ENCODE data around the gene MDFI. TPM values are rescaled to one million over a fixed set of nuclear protein-coding genes. Genes with fewer than 3 reads are reported as not detected.

The MDFI gene
- total and polyA plus RNA-seq, 7 donors: 0.53 to 3.0 (median 0.93) TPM

DNA sequence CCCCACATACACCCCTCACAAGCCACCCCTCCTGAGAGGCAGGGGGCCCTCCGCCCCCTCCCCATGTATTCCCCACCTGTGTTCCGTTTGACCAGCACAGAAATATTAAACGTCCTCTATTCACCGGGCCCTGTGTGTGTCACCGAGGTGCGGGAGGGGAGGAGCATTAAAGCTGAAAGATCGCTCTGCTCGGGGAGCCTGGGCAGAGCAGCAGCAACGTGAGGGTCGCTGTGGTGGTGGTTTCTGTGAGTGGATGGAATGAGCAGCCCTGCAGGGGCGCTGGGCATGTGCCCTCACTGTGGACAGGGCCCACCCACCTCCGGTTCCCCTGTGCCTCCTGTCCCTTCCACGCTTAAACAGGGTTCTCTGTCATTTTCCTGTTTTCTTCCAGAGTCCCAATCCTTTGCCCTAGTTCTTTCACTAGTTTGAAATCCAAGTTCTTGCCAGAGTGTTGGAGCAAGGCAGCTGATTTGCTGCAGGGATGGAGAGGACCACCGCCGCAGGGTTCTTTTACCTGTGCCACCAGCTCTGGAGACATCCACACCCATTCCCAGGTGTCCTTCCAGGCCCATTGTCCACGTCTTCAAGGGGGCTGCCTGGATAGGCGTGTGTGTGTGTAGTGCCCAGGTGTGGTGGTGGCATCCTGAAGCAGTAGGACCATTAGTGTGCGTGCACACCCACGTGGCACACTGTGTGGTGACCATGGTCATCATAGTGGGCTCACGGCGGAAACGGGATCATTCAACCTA is 37.6 kb upstream of the MDFI start:
- ATAC-seq (no peak), DNase-seq (peak in 1 of 2 donors; percentile 13)
- Histone ChIP-seq H3K4me1 (peaks cover 4% of the 10 kb centered on the region), H3K4me3 (no peak overlapping the region), H3K27ac (no peak overlapping the region), H3K36me3 (ENCODE audit: insufficient read depth in 1 of 2, low read depth in 1 of 2) (peaks cover 0 to 26% of the 10 kb centered on the region in 2 donors), H3K27me3 (ENCODE audit: insufficient read depth in 3 of 3, low read length in 2 of 3) (no peaks in the 10 kb centered on the region), H3K9me3 (no peaks in the 10 kb centered on the region)
- 76 to 81% (median 81%) methylated on average over 22 of the region's 22 CpGs for WGBS, 3 donors
- intact Hi-C loops (cut with DNase I): loop anchor here (5.0 kb wide), 2 partner anchors 177 to 442 kb away; partner anchors contain the start of gene FRS3 (in 1 of the 2)
- TF ChIP-seq, protein P1, sequence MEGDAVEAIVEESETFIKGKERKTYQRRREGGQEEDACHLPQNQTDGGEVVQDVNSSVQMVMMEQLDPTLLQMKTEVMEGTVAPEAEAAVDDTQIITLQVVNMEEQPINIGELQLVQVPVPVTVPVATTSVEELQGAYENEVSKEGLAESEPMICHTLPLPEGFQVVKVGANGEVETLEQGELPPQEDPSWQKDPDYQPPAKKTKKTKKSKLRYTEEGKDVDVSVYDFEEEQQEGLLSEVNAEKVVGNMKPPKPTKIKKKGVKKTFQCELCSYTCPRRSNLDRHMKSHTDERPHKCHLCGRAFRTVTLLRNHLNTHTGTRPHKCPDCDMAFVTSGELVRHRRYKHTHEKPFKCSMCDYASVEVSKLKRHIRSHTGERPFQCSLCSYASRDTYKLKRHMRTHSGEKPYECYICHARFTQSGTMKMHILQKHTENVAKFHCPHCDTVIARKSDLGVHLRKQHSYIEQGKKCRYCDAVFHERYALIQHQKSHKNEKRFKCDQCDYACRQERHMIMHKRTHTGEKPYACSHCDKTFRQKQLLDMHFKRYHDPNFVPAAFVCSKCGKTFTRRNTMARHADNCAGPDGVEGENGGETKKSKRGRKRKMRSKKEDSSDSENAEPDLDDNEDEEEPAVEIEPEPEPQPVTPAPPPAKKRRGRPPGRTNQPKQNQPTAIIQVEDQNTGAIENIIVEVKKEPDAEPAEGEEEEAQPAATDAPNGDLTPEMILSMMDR (IDR thresholded peaks at IDR 0.05): no peak

DNA sequence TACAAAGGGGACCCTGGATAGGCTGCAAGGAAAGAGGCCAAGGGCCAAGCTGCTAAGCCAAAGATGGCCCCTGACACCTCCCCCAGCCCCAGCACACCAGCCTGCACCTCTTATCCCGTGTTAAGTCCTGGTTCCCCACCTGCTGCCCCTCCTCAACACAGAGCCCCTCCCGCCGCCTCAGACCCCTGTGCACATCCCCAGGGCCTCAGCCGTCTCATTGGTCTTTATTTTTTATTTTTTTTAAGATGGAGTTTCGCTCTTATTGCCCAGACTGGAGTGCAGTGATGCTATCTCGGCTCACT is 37.1 kb upstream of the MDFI start:
- ATAC-seq: no peak

DNA sequence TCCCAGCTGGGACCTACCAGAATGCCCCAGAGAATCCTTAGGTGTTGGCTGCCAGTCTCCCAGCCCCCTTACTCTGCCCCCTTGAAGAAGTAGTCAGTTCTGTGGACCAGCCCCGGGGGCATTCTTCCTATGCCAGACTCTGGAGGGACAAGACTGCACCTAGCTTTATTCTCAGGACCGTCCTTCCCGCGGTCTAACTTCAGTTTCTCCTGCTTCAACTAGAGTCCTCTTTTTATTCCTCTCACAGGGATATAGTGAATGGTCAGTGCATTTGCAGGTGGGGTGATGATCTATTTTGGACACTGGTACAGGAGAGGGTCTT is 35.9 kb upstream of the MDFI start:
- H3K4me1 ChIP-seq: peaks cover 4% of the 10 kb centered on the region
- no peaks in the 10 kb centered on the region for H3K9me3 ChIP-seq
- 58 to 77% (median 72%) methylated on average over 4 of the region's 4 CpGs for WGBS, 3 donors
- no peak overlapping the region for H3K27ac ChIP-seq
- TF ChIP-seq, protein P1 (IDR thresholded peaks at IDR 0.05): no peak
- H3K27me3 ChIP-seq (ENCODE audit: insufficient read depth in 3 of 3, low read length in 2 of 3): no peaks in the 10 kb centered on the region
- DNase-seq (peak in 1 of 2 donors; percentile 18), ATAC-seq (peak in 1 of 4 donors; percentile 6)
- intact Hi-C loops (cut with DNase I): loop anchor here (2.0 to 5.0 kb wide), 4 partner anchors 80 to 440 kb away; partner anchors contain the start of gene FRS3 (in 1 of the 2)
- H3K36me3 ChIP-seq (ENCODE audit: insufficient read depth in 1 of 2, low read depth in 1 of 2): peaks cover 0 to 9% of the 10 kb centered on the region in 2 donors
- H3K4me3 ChIP-seq: no peak overlapping the region

More for the DNA sequence above, 37.1 kb upstream of the MDFI start:
- intact Hi-C loops (cut with DNase I): loop anchor here (5.0 kb wide), 2 partner anchors 176 to 441 kb away; partner anchors contain the start of gene FRS3 (in 1 of the 2)
- Histone ChIP-seq H3K27ac (no peak overlapping the region), H3K27me3 (ENCODE audit: insufficient read depth in 3 of 3, low read length in 2 of 3) (no peaks in the 10 kb centered on the region), H3K4me1 (peaks cover 4% of the 10 kb centered on the region), H3K36me3 (ENCODE audit: insufficient read depth in 1 of 2, low read depth in 1 of 2) (peaks cover 0 to 21% of the 10 kb centered on the region in 2 donors), H3K9me3 (no peaks in the 10 kb centered on the region), H3K4me3 (no peak overlapping the region)
- TF ChIP-seq, protein P1 (IDR thresholded peaks at IDR 0.05): no peak
- no peak for DNase-seq
- WGBS, 3 donors: 80 to 90% (median 88%) methylated on average over 6 of the region's 6 CpGs

DNA sequence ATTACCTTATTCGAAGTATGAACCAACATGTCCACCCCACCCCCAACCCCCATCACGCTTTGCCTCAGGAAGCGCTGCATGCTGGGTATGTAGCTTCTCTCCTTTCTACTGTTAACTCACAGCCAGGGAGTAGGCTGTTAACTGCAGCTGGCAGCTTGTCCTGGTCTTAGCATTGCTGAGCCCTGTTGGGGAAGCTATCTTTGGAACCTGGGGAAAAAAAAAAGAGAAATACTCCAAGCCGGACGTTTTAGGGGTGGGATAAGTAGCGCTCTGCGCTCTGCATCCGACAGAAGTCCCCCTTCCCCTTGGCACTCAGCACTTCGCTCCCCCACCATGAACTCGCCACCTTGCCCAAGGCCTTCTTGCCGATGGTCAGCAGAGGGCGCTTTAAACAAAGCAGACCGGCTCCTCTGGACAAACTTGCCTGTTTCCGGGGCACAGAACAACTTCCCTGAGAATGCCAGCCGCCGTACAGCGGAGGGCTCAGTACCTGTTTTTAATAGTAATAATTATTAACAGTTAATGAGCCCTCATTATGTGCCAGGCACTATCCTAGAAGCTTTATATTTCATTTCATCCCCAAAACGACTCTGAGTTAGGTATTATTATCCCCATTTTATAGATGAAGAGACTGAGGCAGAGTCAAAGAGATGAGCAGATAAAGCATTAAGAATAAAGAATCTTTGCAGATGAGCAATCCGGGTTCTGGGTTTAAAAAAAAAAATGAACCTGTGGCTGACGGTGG is 35.2 kb upstream of the MDFI start:
- peak; percentile 78 to 84 for DNase-seq
- Histone ChIP-seq H3K4me3 (peak overlapping the region; percentile 31), H3K4me1 (peaks cover 4% of the 10 kb centered on the region), H3K27me3 (ENCODE audit: insufficient read depth in 3 of 3, low read length in 2 of 3) (no peaks in the 10 kb centered on the region), H3K9me3 (no peaks in the 10 kb centered on the region), H3K27ac (no peak overlapping the region), H3K36me3 (ENCODE audit: insufficient read depth in 1 of 2, low read depth in 1 of 2) (peaks cover 0 to 6% of the 10 kb centered on the region in 2 donors)
- TF ChIP-seq, protein P1 (IDR thresholded peaks at IDR 0.05): peak; percentile 90
- intact Hi-C loops (cut with DNase I): loop anchor here (1.0 to 5.0 kb wide), 5 partner anchors 79 to 439 kb away; partner anchors contain the start of gene FRS3 (in 1 of the 2)
- peak; percentile 75 to 91 (median 81) for ATAC-seq
- 5 to 7% (median 5%) methylated on average over 20 of the region's 20 CpGs for WGBS, 3 donors
